Lower leg skin (tissue), 3 donors: Measurements from ENCODE around the gene THBS2.

Experiments used
- CTCF ChIP-seq, 3 donors: fragments of 450-650 bp; IDR thresholded peaks; one replicate each; pipeline ENCODE4 v1.5.1; 2016; ENCODE audit warnings: antibody characterized with exemption in 3 of 3, mild to moderate bottlenecking in 3 of 3, moderate library complexity in 2 of 3
- POLR2A ChIP-seq, 2 donors: fragments of 450-650 bp; IDR thresholded peaks; one replicate each; pipeline ENCODE4 v1.6.1; 2016 to 2017; ENCODE audit warnings: antibody characterized with exemption in 2 of 2, mild to moderate bottlenecking in 1 of 2, moderate library complexity in 1 of 2

GRCh38 chr6:169251822-169252504, 1.7 kb downstream of the THBS2 start:
- TF ChIP-seq CTCF (IDR thresholded peaks at IDR 0.05) = no peak
- no peak for TF ChIP-seq POLR2A (IDR thresholded peaks at IDR 0.05)
